NCI-H2196 (cell line): ENCODE results near the gene ST8SIA6.

ENCODE experiments used
- DNase-seq: peaks from one replicate; lab custom pipeline; 2025; ENCODE audit not compliant: unreplicated experiment; lab: John Stamatoyannopoulos, UW

ST8SIA6 gene

DNA sequence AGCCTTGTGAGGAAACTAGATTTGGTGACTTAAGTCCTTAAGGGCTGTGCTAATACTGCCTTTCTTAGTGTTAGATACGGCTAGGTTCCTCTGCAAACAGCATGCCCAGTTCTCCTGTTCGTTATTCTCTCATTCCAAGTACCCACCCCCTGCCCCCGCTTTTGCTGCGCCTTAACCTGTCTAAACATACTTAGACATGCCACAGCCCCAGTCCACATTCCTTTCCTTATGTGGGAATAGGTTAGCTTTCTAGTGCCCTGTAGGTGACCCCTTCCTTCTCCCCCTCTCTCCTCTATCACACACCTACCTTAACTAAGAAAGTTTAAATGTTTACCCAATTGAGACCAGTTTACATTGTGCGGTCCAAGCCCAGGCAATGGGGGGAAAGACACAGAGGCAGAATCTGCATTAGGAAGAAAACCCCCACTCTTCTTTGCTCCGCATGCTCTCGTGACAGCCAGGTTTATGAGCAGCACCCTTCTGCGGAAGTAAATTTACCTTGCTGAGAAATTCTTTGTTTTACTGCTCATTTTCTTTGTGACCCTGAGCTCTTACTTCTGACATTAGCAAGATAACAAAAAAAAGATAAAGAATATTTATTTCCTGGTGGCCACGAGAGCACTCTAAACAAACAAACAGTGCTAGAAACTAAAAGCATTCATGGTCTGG, 177.5 kb downstream of the ST8SIA6 start:
- DNase-seq: no peak

DNA sequence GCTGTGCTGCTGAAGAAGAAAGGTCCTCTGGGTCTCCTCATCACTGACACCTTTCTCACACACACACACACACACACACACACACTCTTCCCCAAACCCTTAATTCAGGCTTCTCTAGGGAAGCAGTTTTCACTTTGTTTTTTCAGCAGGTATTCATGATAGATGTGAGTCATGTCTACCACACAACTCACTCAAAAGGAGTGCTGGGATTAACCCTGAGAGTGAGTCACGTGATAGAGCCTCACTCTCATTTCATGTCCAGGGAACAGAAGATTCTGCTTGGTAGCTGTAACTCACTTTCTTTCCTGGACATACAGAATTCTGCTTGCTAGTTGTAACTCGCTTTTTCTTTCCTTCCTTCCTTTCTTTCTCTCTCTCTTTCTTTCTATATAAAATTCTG, 181.0 kb downstream of the ST8SIA6 start:
- no peak for DNase-seq

DNA sequence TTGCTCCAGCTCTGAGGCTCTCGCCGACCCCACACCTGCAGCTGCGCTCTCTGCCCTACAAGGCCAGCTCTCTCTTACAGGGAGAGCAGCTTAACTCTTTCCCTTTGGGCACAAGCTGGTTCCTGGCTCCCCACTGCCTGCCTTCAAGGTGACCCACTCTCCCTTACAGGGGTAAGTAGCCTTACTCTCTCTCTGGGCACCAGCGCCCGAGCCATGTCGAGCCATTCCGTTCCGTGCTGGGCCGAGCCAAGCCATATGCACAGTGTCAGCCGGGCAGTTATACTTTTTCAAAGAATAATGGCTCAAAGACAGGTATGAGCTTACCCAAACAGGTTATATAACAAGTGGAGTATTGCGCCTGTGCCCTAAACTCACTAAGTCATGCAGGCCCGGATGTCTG, 181.7 kb downstream of the ST8SIA6 start:
- DNase-seq: no peak
